OCI-LY7 (cell line): ENCODE results near the gene PARP16.

Source experiments
- CTCF ChIP-seq: fragments of 200-600 bp; sonication (generic); conservative IDR thresholded peaks from 2 replicates; pipeline ENCODE4 v1.5.1; 2014; ENCODE audit warnings: mild to moderate bottlenecking, antibody characterized with exemption, low read length, moderate library complexity, mixed read lengths
- EZH2phosphoT487 ChIP-seq: fragments of 200-600 bp; sonication (generic); IDR thresholded peaks from 2 replicates; pipeline ENCODE4 v1.6.1; 2018; ENCODE audit warnings: low read depth, borderline replicate concordance, mild to moderate bottlenecking, mixed run types, antibody characterized with exemption, low read length, moderate library complexity, mixed read lengths

- TF ChIP-seq CTCF (no peak), EZH2phosphoT487 (no peak)
These were observed 18.6 kb upstream of the PARP16 start for GRCh38 chr15:65305150-65305758.
